Measurements from ENCODE around the gene TRPV5.

TRPV5 gene

DNA sequence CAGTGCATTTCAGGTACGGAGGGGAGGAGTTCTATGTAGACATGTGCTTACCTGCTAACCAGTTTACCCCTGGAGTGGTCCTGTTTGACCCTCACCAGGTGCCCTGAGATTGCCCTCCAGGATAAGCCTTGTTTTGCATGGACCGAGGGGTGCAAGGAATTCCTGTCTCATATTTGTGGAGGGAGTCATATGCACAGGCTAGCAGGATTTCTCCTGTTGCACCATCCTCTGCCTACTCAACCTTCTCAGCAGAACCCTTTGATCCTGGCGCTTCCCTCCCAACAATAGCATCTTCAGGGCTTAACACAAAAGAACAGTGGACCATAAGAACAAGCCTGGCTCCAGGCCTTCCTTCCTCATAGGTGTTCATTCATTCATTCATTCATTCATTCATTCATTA lies 55.2 kb downstream of the TRPV5 start:
- H3K79me2 ChIP-seq (ENCODE audit: control insufficient read depth, low read length) = no peaks in the 10 kb centered on the region
- peaks cover 45% of the 10 kb centered on the region for H3K27me3 ChIP-seq (ENCODE audit: control insufficient read depth, low read length)
- TF ChIP-seq, protein P1, sequence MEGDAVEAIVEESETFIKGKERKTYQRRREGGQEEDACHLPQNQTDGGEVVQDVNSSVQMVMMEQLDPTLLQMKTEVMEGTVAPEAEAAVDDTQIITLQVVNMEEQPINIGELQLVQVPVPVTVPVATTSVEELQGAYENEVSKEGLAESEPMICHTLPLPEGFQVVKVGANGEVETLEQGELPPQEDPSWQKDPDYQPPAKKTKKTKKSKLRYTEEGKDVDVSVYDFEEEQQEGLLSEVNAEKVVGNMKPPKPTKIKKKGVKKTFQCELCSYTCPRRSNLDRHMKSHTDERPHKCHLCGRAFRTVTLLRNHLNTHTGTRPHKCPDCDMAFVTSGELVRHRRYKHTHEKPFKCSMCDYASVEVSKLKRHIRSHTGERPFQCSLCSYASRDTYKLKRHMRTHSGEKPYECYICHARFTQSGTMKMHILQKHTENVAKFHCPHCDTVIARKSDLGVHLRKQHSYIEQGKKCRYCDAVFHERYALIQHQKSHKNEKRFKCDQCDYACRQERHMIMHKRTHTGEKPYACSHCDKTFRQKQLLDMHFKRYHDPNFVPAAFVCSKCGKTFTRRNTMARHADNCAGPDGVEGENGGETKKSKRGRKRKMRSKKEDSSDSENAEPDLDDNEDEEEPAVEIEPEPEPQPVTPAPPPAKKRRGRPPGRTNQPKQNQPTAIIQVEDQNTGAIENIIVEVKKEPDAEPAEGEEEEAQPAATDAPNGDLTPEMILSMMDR (IDR thresholded peaks at IDR 0.05; ENCODE audit: low read depth, low read length, poor library complexity, severe bottlenecking) = no peak
- TF ChIP-seq EZH2phosphoT487 (IDR thresholded peaks at IDR 0.05; ENCODE audit: borderline replicate concordance, low read length) = no peak
- no peaks in the 10 kb centered on the region for H3K9me2 ChIP-seq (replicated peaks; ENCODE audit: control insufficient read depth, low read length)
- no peaks in the 10 kb centered on the region for H3K36me3 ChIP-seq (ENCODE audit: control insufficient read depth, low read length)
- no peaks in the 10 kb centered on the region for H3K9me3 ChIP-seq (ENCODE audit: control insufficient read depth, insufficient read depth, low read length)
- H4K20me1 ChIP-seq (ENCODE audit: control insufficient read depth, insufficient read depth, low read depth, low read length) = no peaks in the 10 kb centered on the region; the same call in 1 of the 2 replicates
- no peak overlapping the region for H3K4me2 ChIP-seq (ENCODE audit: low read length)
- H3K4me3 ChIP-seq (ENCODE audit: low read length) = no peak overlapping the region
- H3K27ac ChIP-seq (ENCODE audit: low read depth, low read length) = no peak overlapping the region
- H3K4me1 ChIP-seq (ENCODE audit: control insufficient read depth, low read length) = no peaks in the 10 kb centered on the region
- H3F3A ChIP-seq (ENCODE audit: control insufficient read depth, insufficient read depth) = no peaks in the 10 kb centered on the region

DNA sequence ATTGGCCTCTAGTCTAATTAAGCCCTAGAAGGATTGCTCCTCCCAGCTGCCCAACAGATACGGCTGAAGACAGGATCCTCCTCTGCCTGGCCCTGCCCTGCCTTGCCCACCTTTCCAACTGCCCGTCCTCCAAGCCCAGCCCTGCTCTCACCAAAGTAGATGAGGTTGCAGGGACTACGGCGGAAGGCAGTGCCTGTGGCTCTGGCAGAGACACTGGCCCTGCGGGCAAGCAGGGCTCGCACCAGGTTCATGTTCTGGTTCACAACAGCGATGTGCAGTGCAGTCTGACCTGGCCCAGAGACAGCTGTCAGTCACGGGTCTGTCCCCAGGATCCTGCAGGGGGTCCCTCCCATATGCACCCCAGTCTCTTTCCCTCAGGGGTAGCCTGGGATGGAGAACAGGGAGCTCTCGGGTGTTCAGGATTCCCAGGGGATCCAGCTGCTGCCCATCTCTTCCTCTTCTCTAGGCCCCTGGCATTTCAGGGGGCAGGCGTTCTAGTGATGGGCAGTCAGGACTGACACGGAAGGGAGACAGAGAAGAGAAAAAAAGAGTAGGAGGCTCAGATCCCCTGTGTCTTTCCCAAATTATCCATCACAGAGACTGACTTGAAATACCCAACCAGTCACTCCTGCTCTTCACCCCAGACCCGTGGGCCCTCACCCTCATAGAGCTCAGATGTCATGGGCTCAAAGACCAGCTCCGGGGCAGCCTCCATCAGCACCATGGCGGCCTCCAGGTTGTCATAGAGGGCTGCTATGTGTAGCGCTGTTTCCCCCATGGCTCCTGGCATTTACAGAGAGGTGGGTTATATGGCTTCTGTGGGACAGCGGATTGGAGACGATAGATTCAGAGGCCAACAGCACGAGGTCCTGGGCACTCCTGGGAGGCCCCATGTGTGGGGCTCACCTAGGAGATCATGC lies 56.3 kb downstream of the TRPV5 start:
- TF ChIP-seq, protein P1 (IDR thresholded peaks at IDR 0.05; ENCODE audit: low read depth, low read length, poor library complexity, severe bottlenecking) = no peak
- TF ChIP-seq EZH2phosphoT487 (IDR thresholded peaks at IDR 0.05; ENCODE audit: borderline replicate concordance, low read length) = no peak
- Histone ChIP-seq H3F3A (ENCODE audit: control insufficient read depth, insufficient read depth) (no peaks in the 10 kb centered on the region), H3K27me3 (ENCODE audit: control insufficient read depth, low read length) (peaks cover 42% of the 10 kb centered on the region), H4K20me1 (ENCODE audit: control insufficient read depth, insufficient read depth, low read depth, low read length) (no peaks in the 10 kb centered on the region; the same call in 1 of the 2 replicates), H3K4me1 (ENCODE audit: control insufficient read depth, low read length) (no peaks in the 10 kb centered on the region), H3K4me2 (ENCODE audit: low read length) (no peak overlapping the region), H3K27ac (ENCODE audit: low read depth, low read length) (no peak overlapping the region), H3K79me2 (ENCODE audit: control insufficient read depth, low read length) (no peaks in the 10 kb centered on the region), H3K36me3 (ENCODE audit: control insufficient read depth, low read length) (no peaks in the 10 kb centered on the region), H3K9me2 (replicated peaks; ENCODE audit: control insufficient read depth, low read length) (no peaks in the 10 kb centered on the region), H3K9me3 (ENCODE audit: control insufficient read depth, insufficient read depth, low read length) (no peaks in the 10 kb centered on the region), H3K4me3 (ENCODE audit: low read length) (no peak overlapping the region)

DNA sequence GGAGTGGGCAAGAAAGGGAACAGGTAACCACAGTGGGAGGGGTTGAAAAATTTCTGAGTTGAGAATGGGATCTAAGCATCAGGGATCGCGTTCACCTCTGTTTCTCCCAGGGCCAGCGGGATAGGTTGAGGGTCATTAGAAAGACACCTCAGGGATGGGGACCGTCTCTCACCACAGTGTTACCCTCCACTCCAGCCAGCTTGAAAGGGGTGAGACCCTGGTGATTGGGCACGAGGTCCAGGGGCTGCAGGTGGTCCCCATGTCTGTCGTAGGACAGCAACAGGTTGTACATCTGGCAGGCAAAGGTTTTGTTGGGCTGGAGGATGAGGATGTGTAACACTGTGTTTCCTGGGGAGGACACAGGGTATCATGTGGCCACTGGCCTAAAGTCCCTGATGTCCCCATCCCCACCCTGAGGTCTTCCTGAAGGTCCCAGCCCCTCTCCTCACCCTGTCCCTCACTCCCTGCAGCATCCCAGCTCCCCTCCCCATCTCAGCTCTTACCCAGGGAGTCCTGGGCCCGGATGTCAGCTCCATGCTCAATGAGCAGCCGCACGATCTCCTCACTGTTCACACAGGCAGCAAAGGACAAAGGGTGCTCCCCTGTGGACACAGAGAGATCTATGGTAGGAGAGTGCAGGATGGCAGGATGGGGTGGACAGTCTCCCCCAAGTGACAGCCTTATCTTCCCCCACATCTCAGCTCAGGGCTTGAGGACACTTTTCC lies 57.1 kb downstream of the TRPV5 start:
- Histone ChIP-seq H3K9me2 (replicated peaks; ENCODE audit: control insufficient read depth, low read length) (no peaks in the 10 kb centered on the region), H3K27me3 (ENCODE audit: control insufficient read depth, low read length) (peaks cover 36% of the 10 kb centered on the region), H3K4me2 (ENCODE audit: low read length) (no peak overlapping the region), H3K4me1 (ENCODE audit: control insufficient read depth, low read length) (no peaks in the 10 kb centered on the region), H4K20me1 (ENCODE audit: control insufficient read depth, insufficient read depth, low read depth, low read length) (no peaks in the 10 kb centered on the region), H3F3A (ENCODE audit: control insufficient read depth, insufficient read depth) (no peaks in the 10 kb centered on the region), H3K79me2 (ENCODE audit: control insufficient read depth, low read length) (no peaks in the 10 kb centered on the region), H3K36me3 (ENCODE audit: control insufficient read depth, low read length) (no peaks in the 10 kb centered on the region), H3K4me3 (ENCODE audit: low read length) (no peak overlapping the region), H3K27ac (ENCODE audit: low read depth, low read length) (no peak overlapping the region), H3K9me3 (ENCODE audit: control insufficient read depth, insufficient read depth, low read length) (no peaks in the 10 kb centered on the region)
- TF ChIP-seq, protein P1 (IDR thresholded peaks at IDR 0.05; ENCODE audit: low read depth, low read length, poor library complexity, severe bottlenecking) = no peak
- no peak for TF ChIP-seq EZH2phosphoT487 (IDR thresholded peaks at IDR 0.05; ENCODE audit: borderline replicate concordance, low read length)
